G401 (cell line): ENCODE measurements around the gene NOTCH3. TPM values are rescaled to one million over a fixed set of nuclear protein-coding genes. Genes with fewer than 3 reads are reported as not detected.

Experiments
- DNase-seq: peaks from one replicate; pipeline ENCODE4 v3.0.0-alpha.2; 2015; ENCODE audit warnings: low spot score
- in situ Hi-C: cut with HindIII; loops from 2 replicates; pipeline ENCODE4 v1.10.0; 2016; ENCODE audit warnings: low sequenced_read_pairs, mixed read lengths
- total RNA-seq: library from RNA; depleted of rRNA; stranded (reverse); fragments of >200 nt; shearing (Covaris generic); gene quantifications from 2 replicates; pipeline ENCODE4 v1.2.3, GENCODE V29; 2014

The NOTCH3 gene
- total RNA-seq, 1 experiment from 2014 or later = 16.4 TPM

DNA sequence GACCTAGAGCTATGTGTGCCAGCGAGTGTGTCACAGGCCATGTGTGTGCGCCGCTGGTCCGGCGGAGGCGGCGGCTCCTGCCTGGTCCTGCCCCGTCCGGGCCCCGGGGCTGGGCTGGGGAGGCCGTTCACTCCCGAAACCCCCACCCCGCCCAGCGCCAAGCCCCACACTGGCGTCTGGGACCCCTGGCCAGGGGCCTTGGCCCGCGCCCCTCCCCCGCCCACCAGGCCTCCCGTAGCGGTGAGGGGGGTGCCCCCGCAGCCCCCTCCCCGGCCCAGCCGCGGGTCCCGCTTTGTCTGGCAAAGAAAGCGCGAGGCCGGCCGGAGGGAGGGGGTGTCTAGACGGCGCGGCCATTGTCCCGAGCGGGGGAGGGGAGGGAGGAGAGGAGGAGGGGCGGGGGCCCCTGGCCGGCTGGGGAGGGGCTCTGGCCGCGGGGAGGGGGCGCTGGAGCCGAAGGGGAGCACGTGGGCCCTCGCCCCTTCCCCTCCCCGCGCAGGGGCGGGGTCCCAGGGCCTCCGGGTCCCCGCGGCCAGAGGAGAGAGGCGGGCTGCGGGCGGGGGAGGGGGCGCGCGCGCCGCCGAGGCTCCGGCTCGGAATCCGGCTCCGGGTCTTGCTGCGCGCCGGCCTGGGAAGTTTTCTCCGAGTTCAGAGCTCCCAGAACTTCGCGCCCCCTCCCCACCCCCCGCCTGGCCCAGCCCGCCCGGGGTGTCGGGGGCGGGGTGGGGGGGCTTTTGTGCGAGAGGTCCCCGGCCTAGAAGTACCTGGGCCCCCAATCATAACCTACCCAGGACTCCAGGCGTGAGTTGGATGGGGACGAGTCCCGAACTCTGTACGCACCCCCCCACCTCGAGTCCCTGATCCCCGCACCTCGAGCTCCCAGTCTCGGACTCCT is 888 bp downstream of the NOTCH3 start:
- no peak for DNase-seq

GRCh38 chr19:15198951-15199660 is 1.7 kb downstream of the NOTCH3 start:
- DNase-seq = no peak
- in situ Hi-C loops = no loop called here

More for the DNA sequence above, 888 bp downstream of the NOTCH3 start:
- in situ Hi-C loops = no loop called here

GRCh38 chr19:15197942-15198341 is 2.9 kb downstream of the NOTCH3 start:
- in situ Hi-C loops = no loop called here
- no peak for DNase-seq

DNA sequence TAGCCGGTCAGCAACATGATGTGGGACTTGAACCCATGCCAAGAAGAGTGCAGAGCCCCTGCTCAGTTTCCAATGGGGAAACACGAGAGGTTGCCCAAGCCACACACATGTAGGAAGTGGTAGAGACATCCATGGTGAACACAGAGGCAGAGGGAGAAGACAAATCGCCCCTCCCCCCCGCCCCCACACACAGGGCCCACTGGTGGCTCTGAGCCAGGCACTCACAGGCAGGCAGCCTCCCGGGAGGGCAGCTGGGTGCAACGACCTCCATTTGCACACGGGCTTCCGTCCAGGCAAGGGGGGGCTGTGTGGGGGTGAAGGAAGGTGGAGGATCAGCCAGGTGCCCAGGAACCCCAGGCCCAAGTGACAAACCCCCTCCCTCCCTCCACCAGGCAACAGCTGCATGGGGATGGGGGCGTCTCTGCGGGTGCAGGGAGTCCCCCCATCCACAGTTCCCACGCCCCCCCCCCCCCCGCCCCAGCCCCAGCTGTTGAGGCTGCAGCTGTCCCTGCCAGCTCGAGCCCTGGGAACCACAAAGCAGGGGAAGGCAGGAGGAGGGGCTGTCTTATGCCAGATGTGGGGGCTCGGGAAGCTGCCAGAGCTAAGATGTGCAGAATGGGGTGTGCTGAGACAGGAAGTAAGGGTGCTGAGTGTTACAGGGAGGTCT is 3.4 kb downstream of the NOTCH3 start:
- in situ Hi-C loops = no loop called here
- DNase-seq = no peak

- in situ Hi-C loops = no loop called here
- DNase-seq = no peak
These were observed 4.3 kb downstream of the NOTCH3 start for GRCh38 chr19:15196360-15197005.

- in situ Hi-C loops = no loop called here
- no peak for DNase-seq
These were observed 5.1 kb downstream of the NOTCH3 start for GRCh38 chr19:15195371-15196334.

DNA sequence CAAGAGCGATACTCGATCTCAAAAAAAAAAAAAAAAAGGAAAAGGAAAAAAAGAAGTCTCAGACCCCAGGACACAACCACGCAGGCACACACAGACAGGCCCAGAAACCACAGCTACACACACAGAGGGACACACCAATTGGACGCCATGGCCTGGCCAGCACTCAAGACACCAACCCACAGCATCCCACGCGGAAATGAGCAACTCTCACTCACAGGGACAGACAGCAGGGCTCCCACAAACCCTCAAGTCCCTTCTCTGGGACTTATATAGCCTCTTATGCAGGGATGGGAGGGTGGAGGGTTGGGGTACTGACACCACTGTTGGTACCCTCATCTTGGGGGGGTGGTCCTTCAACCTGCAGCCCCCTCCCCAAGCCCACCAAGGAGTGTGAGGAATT is 5.9 kb downstream of the NOTCH3 start:
- no peak for DNase-seq
- in situ Hi-C loops = no loop called here

DNA sequence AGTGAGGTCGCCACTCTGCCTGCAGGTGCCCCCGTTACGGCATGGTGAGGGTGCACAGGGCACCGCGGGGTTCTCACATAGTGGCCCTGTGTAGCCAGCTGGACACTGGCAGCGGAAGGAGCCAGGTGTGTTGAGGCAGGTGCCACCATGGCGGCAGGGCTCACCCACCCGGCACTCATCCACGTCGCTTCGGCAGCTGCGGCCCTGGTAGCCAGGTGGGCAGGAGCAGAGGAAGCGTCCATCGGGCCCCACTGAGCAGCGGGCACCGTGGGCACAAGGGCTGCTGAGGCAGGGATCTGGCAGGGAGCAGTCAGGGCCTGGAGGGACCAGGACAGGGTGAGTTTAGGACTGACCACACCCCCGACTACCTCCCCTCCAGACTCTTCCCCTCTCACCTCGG is 8.8 kb downstream of the NOTCH3 start:
- no peak for DNase-seq
- in situ Hi-C loops = no loop called here

DNA sequence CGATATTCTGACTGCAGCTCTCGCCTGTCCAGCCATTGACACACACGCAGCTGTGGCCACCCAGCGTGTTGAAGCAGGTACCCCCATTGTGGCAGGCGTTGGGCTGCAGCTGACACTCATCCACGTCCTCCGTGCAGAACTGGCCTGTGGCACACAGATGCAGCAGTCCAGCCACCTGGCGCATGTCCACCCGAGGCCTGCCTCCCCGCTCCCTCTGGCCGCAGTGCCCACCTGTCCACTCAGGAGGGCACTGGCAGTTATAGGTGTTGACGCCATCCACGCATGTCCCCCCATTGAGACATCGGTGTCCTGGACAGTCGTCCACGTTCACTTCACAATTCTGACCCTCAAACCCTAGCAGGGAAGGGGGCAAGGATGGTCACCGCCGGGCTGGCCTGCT is 9.3 kb downstream of the NOTCH3 start:
- no peak for DNase-seq
- in situ Hi-C loops = no loop called here

DNA sequence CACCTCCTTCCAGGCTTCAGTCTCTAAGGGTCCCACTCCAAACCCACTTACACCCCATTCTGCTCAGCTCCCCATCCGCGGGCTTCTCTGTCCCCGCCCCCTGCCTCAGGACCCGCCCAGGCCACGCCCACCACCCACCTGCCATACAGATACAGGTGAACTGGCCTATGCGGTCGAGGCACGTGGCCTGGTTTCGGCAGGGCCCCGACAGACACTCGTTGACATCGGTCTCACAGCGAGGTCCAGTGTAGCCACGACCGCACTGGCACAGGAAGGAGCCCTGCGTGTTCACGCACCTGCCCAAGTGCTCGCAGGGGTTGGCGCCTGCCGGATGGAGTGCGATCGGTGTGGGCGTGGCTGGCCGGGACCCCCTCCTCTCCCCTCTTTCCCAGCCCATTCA is 11.9 kb downstream of the NOTCH3 start:
- in situ Hi-C loops = no loop called here

DNA sequence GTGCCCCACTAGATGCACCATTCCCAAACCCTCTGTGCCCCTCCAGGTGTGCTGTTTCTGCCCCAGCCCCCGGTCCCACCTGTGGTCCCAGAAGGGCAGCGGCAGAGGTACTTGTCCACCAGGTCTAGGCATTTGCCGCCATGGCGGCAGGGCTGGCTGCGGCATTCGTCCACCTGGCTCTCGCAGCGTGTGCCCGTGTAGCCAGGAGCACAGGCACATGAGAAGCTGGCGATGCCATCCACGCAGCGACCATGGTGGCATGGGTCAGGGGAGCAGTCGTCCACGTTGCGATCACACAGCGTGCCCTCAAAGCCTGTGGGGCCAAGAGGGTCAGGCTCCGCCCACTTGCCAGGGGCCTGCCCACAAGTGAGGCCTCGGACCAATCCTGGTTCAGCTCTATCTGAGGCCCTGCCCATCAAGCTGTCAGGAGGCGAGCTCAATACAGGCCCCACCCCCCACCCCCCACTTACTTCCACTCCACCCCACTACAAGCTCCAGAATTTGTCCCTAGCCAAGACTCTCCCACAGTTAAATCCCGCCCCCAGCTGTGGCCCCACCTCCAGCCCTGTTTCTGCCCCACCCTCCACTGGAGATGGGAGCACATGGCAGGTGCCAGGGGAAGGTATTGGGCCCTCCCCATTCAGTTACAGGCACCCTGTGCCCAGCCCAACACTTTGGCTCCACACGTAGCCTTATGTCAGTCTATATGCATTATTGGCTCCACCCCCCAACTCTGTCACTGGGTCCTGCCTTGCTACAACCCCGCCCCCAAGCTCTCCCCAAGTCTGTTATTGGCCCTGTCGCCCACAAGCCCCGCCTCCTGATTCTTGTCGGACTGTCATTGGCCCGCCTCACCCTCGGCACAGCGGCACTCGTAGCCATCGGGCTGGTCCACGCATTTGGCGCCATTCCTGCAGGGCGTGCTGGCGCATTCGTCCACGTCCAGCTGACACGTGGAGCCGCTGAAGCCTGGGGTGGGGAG is 13.5 kb downstream of the NOTCH3 start:
- no peak for DNase-seq
- in situ Hi-C loops = no loop called here

More for the DNA sequence above, 11.9 kb downstream of the NOTCH3 start:
- no peak for DNase-seq

DNA sequence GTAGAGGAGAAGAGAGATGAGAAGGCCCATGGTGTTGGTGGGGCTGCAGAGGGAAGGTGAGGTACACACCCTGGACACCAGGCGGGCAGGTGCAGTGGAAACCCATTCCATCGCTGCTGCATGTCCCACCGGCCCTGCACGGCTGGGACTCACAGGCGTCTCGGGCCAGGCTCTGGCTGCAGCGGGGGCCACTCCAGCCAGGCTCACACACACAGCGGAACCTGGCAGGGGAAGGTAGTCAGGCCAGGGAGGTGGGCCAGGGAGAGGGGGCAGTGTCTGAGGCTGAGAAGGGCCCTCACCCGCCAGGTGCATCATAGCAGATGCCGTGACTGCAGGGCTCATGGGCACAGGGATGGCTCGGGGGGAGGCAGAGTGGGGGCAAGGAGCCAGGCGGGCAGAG is 15.6 kb downstream of the NOTCH3 start:
- in situ Hi-C loops = no loop called here
- no peak for DNase-seq

GRCh38 chr19:15184776-15185175 is 16.0 kb downstream of the NOTCH3 start:
- in situ Hi-C loops = no loop called here
- no peak for DNase-seq

DNA sequence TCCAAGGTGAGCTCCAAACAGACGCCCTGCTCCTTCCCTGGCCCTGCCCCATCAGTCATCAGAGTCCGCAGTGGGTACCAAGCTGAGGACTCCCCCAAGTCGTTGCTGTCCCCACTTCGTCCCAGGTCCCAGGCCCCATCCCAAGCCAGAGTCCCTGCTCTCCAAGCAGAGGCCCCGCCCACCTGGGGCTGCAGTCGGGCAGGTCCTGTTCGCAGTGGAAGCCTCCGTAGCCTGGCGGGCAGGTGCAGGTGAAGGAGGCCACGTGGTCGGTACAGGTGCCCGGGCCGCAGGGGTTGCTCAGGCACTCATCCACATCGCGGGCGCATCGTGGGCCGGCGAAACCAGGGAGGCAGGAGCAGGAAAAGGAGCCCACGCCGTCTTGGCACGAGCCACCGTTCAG is 19.4 kb downstream of the NOTCH3 start:
- no peak for DNase-seq
- in situ Hi-C loops = no loop called here

DNA sequence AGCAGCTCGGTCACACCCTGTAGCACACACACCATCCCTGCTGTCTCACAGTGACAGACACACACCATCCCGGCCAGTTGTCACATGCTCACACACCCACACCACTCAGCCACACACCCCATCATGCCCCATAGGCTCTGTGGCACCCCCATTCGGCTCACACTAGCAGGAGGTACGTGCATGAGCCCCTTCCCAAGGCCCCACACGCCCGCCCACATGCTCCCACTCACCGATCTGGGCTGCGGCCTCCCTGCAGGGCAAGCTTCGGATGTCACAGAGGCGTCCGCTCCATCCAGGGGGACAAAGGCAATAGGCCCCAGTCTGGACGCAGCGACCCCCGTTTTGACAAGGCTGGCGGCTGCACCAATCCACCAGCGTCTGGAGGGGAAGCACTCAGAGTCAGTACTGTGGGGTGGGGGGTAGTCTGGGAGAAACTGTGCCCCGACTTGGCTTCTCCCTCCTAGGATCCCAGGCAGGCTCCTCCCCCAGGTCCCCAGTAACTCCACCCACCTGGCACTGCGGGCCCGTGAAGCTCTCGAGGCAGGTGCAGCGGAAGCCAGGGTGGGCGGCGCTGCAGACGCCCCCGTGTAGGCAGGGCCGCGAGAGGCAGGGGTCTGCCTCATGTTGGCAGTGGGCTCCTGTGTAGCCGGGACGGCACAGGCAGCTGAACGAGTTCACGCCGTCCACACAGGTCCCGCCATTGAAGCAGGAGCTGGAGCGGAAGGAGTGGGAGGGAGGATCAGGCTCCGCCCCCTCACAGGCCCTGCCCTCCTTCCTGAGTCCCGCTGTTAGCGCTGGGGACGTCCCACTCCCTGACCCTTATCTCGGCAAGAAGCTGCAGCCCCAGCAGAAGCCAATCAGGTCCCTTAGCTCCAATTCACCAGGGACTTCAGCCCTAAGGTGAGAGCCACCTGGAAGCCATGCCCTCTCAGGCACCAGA is 20.1 kb downstream of the NOTCH3 start:
- in situ Hi-C loops = no loop called here
- DNase-seq = no peak

GRCh38 chr19:15178629-15179308 is 22.0 kb downstream of the NOTCH3 start:
- in situ Hi-C loops = no loop called here
- DNase-seq = no peak
